Right cardiac atrium (tissue), 5 donors: ENCODE results near the gene LRRC51. TPM values are rescaled to one million over a fixed set of nuclear protein-coding genes. Genes with fewer than 3 reads are reported as not detected.
A peak's percentile ranks its signal among the peaks of the same experiment; 100 is the strongest.

ENCODE experiments used
- ATAC-seq, 2 donors: fragments of 200-7000 bp; cut with Tn5 transposase; one replicate each; pipeline versions ENCODE4 v1.8.0 to v1.9.1; 2020; ENCODE audit warnings: moderate library complexity in 2 of 2, mild to moderate bottlenecking in 1 of 2
- DNase-seq, 3 donors: peaks; one replicate each; pipeline ENCODE4 v3.0.0-alpha.2; 2020
- H3K27ac ChIP-seq: one replicate; pipeline ENCODE4 v1.5.1; 2013; ENCODE audit warnings: mild to moderate bottlenecking, low read length, control low read depth, moderate library complexity
- H3K27me3 ChIP-seq: one replicate; pipeline ENCODE4 v1.6.1; 2013; ENCODE audit not compliant: control insufficient read depth, insufficient read depth
- H3K4me1 ChIP-seq: one replicate; pipeline ENCODE4 v1.6.1; 2013; ENCODE audit warnings: low read length; ENCODE audit not compliant: control insufficient read depth, insufficient read depth
- H3K4me3 ChIP-seq: one replicate; pipeline ENCODE4 v1.5.1; 2013; ENCODE audit warnings: low read length, control low read depth
- H3K9me3 ChIP-seq: one replicate; pipeline ENCODE4 v1.6.1; 2013; ENCODE audit warnings: low read length; ENCODE audit not compliant: control insufficient read depth
- WGBS: extraction: QIAGEN DNeasy Blood & Tissue Kit; methylation state at CpG from one replicate; pipeline ENCODE4 v1.1.7; 2013; 5-methylcytosine and 5-hydroxymethylcytosine counted together
- intact Hi-C, 4 donors: fragments of 100-400 bp; cut with DNase I; formaldehyde crosslinking; loops; one replicate each; pipeline versions ENCODE4 v1.11.0 to v1.14.0; 2022 to 2023
- polyA plus RNA-seq: library from polyadenylated mRNA; stranded (reverse); fragments of 200-250 nt; gene quantifications from one replicate; pipeline ENCODE4 v1.2.3, GENCODE V29; 2013
- total RNA-seq, 4 donors: library from RNA; stranded (reverse); fragmentation: NEBNext Ultra II Directional; extraction: Animal tissue kit (Norgen Biotek cat#: 25700); gene quantifications; one replicate each; pipeline ENCODE4 v1.2.1, GENCODE V29; 2021
- donor health status: healthy with polysubstance abuse.
- donor health status: DM: no; HTN: yes; CAD: no.
- donor health status: DM: no; HTN: no; CAD: no.
- donor health status: DM: no; HTN: yes; CAD: no; lungs with severe emphysema.
- donor health status: DM: yes; HTN: yes; CAD: no.

LRRC51 gene
- total and polyA plus RNA-seq, 5 donors: 3.8 to 5.5 (median 4.5) TPM

DNA sequence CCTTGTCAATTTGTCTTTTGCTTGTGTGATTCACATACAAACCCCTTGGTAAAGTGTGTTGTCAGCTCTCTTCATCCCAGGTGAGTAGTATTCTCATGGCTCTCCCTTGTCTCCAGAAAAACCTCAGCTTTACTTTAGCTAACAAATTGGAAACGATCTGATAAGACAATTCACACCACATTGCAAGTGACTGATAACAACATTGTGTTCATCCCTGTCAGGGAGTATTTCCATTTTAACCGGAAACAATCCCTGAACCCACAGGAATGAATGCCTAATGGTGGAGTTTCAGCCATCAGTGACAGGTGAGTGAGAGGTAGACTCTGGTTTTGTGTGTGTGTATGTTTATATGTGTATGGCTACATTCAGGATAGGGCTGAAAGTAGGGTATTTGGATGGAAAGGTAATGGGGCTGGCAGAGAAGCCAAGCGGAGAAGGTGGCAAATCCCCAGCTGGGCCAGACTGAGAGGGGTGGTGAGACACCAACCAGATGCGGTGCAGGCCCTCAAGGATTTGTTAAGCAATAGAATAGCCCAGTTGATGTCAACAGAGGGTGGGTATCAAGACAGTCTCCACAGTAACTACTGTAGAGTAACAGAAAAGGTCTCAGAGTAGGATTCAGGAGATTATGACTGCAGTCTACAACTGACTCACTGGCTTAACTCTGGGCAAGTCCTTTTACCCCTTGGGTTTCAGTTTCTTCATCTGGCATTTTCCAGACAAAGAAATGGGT lies 7.6 kb downstream of the LRRC51 start:
- Histone ChIP-seq H3K4me1 (no peaks in the 10 kb centered on the region), H3K4me3 (no peak overlapping the region), H3K27ac (no peak overlapping the region), H3K9me3 (no peaks in the 10 kb centered on the region), H3K27me3 (no peaks in the 10 kb centered on the region)
- ATAC-seq (no peak), DNase-seq (no peak)
- intact Hi-C loops: no loop called here
- 75% methylated on average over 4 of the region's 4 CpGs for WGBS

GRCh38 chr11:72091292-72091691 lies 10.6 kb downstream of the LRRC51 start:
- H3K27me3 ChIP-seq: no peaks in the 10 kb centered on the region
- peak; percentile 69 to 84 (median 76) for DNase-seq
- H3K4me1 ChIP-seq: no peaks in the 10 kb centered on the region
- H3K27ac ChIP-seq: no peak overlapping the region
- H3K9me3 ChIP-seq: no peaks in the 10 kb centered on the region
- intact Hi-C loops: loop anchor here (2.0 to 5.0 kb wide), 2 partner anchors 66 to 69 kb away; no protein-coding TSS in a partner anchor
- 29% methylated on average over 4 of the region's 4 CpGs for WGBS
- peak; percentile 89 for ATAC-seq
- H3K4me3 ChIP-seq: no peak overlapping the region

DNA sequence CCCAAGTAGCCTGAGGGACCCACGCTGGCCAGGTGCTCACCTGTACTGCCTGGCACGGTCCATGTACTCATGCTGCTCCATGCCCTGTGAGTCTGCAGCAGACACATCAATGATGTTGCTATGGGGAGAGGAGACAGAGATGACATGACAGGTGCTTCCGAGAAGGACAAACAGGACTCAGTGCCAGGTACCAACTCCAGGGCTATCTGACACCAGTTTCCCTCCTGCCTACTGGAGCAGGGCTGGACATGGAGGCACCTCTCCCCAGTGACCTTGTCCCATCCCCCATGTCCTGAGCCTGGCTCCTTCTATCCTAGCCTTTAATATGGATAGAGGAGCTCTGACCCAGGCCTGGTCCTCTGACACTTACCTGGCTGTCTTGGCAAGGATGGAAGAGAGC lies 18.1 kb downstream of the LRRC51 start:
- 96% methylated on average over 3 of the region's 3 CpGs for WGBS
- intact Hi-C loops: no loop called here
- ATAC-seq: no peak
- no peaks in the 10 kb centered on the region for H3K27me3 ChIP-seq
- H3K4me3 ChIP-seq: no peak overlapping the region
- peaks cover 8% of the 10 kb centered on the region for H3K4me1 ChIP-seq
- H3K27ac ChIP-seq: no peak overlapping the region
- no peaks in the 10 kb centered on the region for H3K9me3 ChIP-seq
- no peak for DNase-seq

- Histone ChIP-seq H3K27me3 (no peaks in the 10 kb centered on the region), H3K27ac (no peak overlapping the region), H3K9me3 (no peaks in the 10 kb centered on the region), H3K4me3 (no peak overlapping the region), H3K4me1 (peaks cover 12% of the 10 kb centered on the region)
- DNase-seq (no peak), ATAC-seq (no peak)
- 82% methylated on average over 3 of the region's 3 CpGs for WGBS
- intact Hi-C loops: no loop called here
Observed at GRCh38 chr11:72100009-72100408, 19.4 kb downstream of the LRRC51 start.

DNA sequence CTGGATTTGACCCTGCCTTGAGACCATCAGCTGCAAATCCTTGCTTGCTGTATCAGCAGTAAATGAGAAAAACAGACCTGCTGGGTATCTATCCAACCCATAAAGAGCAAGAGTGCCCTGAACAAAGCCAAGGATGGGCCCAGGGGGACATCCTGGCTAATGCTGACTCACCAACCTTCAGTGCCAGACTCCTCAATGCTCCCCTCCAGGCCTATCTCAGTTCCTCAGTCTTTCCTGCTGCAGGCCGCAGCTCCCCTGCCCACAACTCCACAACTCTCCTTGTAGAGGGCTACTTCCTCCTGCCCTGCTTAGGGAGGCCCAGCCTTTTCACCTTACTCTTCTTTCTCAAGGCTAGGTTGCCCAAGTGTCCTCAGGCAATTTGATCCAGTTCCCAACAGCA lies 19.8 kb downstream of the LRRC51 start:
- H3K9me3 ChIP-seq: no peaks in the 10 kb centered on the region
- H3K4me3 ChIP-seq: no peak overlapping the region
- H3K4me1 ChIP-seq: peaks cover 12% of the 10 kb centered on the region
- DNase-seq (no peak), ATAC-seq (no peak)
- 54% methylated on average over 1 of the region's 1 CpG for WGBS
- no peak overlapping the region for H3K27ac ChIP-seq
- no peaks in the 10 kb centered on the region for H3K27me3 ChIP-seq
- intact Hi-C loops: no loop called here

GRCh38 chr11:72102162-72102561 lies 21.5 kb downstream of the LRRC51 start:
- Histone ChIP-seq H3K4me3 (peak overlapping the region; percentile 93), H3K27ac (peak overlapping the region; percentile 97), H3K9me3 (no peaks in the 10 kb centered on the region), H3K4me1 (peaks cover 12% of the 10 kb centered on the region), H3K27me3 (no peaks in the 10 kb centered on the region)
- DNase-seq (no peak), ATAC-seq (no peak)
- 48% methylated on average over 4 of the region's 4 CpGs for WGBS
- intact Hi-C loops: no loop called here

GRCh38 chr11:72102631-72102945 lies 21.9 kb downstream of the LRRC51 start:
- H3K4me1 ChIP-seq: peaks cover 12% of the 10 kb centered on the region
- no peak for DNase-seq
- H3K9me3 ChIP-seq: no peaks in the 10 kb centered on the region
- WGBS: 2% methylated on average over 9 of the region's 9 CpGs
- peak; percentile 0 to 16 for ATAC-seq
- peak overlapping the region; percentile 97 for H3K27ac ChIP-seq
- intact Hi-C loops: no loop called here
- H3K27me3 ChIP-seq: no peaks in the 10 kb centered on the region
- H3K4me3 ChIP-seq: peak overlapping the region; percentile 93

DNA sequence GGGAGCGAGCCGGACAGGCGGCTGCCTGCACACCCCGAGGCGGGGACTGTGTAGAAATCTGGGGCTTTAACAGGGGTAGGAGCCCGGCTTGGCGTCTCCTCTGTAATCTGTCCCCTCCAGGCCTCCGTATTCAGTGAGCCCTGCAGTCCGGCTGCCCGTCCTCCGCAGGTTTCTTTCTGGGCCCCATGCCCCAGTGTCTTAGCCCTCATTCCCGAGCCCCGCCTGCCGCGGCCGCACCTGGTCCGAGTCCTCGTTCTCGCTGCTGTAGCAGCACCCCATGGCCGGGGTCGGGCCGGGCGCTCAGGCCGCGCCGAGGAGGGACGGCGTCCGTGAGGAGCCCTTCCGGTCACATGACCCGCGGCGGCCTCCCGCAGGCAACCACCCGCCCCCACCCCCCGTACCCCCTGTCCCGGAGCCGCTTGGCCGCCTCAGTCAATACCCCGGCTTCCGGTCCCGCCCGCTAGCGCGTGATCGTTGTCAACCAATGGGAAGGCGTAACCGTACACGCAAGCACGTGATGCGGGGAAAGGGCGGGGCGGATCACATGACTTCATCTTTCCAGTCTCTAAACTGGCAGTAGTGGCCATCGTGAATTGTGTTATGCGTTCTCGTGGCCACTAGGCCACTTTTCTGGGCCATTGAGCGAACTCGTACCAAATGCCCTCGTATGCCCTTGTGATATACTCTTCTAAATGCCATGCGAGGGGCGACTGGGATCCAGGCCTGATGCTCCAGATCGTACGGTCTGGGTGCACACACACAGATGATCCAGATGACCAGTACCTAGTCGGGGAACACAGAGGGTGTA lies 22.5 kb downstream of the LRRC51 start, which contains the start of gene LAMTOR1:
TSS of gene LAMTOR1 (minus strand) at position 352 of the 808 bp plus-strand sequence. CDS start at position 279, 73 bp downstream.
- WGBS: 2% methylated on average over 64 of the region's 64 CpGs
- Histone ChIP-seq H3K9me3 (no peaks in the 10 kb centered on the region), H3K4me1 (peaks cover 12% of the 10 kb centered on the region), H3K27ac (peak within 1 kb of the TSS; percentile 97), H3K27me3 (no peaks in the 10 kb centered on the region), H3K4me3 (peak within 1 kb of the TSS; percentile 93)
- intact Hi-C loops: no loop called here
- peak; percentile 100 for DNase-seq
- ATAC-seq: peak; percentile 98 to 99

DNA sequence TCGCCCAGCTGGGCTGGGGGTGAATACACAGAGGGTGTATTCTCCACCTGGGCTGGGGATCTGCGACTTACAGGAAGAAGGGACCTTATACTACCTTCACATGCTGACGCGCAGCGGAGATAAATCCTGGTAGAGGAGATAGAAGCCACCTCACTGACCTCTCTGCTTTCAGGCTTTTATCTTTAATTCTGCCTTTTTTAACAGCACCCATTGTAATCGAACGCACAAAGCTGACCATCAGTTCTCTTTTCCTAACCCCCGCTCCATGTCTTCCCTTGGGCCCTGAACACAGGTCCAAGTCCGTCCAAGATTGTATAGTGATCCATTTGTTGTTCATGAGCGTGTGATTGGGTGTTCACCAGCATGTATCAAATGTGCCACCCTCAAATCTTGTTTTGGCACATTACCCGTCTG lies 23.1 kb downstream of the LRRC51 start:
- intact Hi-C loops: no loop called here
- H3K27ac ChIP-seq: peak overlapping the region; percentile 74
- 78% methylated on average over 11 of the region's 11 CpGs for WGBS
- H3K4me1 ChIP-seq: peaks cover 12% of the 10 kb centered on the region
- H3K27me3 ChIP-seq: no peaks in the 10 kb centered on the region
- ATAC-seq: no peak
- DNase-seq: no peak
- no peaks in the 10 kb centered on the region for H3K9me3 ChIP-seq
- peak overlapping the region; percentile 5 for H3K4me3 ChIP-seq

DNA sequence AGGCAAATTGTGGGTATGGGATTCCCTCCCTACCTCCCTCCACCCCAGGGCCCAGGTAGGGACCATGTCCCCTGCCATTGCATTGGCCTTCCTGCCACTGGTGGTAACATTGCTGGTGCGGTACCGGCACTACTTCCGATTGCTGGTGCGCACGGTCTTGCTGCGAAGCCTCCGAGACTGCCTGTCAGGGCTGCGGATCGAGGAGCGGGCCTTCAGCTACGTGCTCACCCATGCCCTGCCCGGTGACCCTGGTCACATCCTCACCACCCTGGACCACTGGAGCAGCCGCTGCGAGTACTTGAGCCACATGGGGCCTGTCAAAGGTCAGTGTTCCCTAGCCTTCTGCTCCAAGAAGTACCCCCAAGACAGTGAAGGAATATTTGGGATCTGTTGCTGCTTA lies 25.2 kb downstream of the LRRC51 start, which contains the start of gene TOMT:
TSS of gene TOMT (plus strand) at position 37 of the 400 bp plus-strand sequence. CDS start at position 65, 28 bp downstream.
- H3K27me3 ChIP-seq: no peaks in the 10 kb centered on the region
- intact Hi-C loops: no loop called here

More for the DNA sequence above, 25.2 kb downstream of the LRRC51 start, which contains the start of gene TOMT:
- peaks cover 8% of the 10 kb centered on the region for H3K4me1 ChIP-seq
- ATAC-seq: no peak
- no peak within 1 kb of the TSS for H3K4me3 ChIP-seq
- no peak within 1 kb of the TSS for H3K27ac ChIP-seq
- 97% methylated on average over 14 of the region's 14 CpGs for WGBS
- H3K9me3 ChIP-seq: no peaks in the 10 kb centered on the region
- DNase-seq: no peak
